Adrenal gland (tissue), 12 donors: ENCODE measurements around the gene SLC66A3. TPM values are rescaled to one million over a fixed set of nuclear protein-coding genes. Genes with fewer than 3 reads are reported as not detected.
A peak's percentile ranks its signal among the peaks of the same experiment; 100 is the strongest.

Experiments used
- DNase-seq, 7 donors: peaks; one replicate each; pipeline ENCODE4 v3.0.0-alpha.2; 2019 to 2020
- H3K27ac ChIP-seq, 5 donors: fragments of 200-600 bp; sonication (generic) in 4 of 5; 1 replicate in 3 of 5; 2 replicates in 2 of 5; pipeline versions ENCODE4 v1.5.1 to v1.8.0; 2016 to 2020; ENCODE audit warnings: mild to moderate bottlenecking in 1 of 5
- H3K27me3 ChIP-seq: fragments of 200-600 bp; 2 replicates; pipeline ENCODE4 v1.8.0; 2021
- H3K36me3 ChIP-seq, 2 donors: fragments of 200-600 bp; replicated peaks in 1 of 2; 1 replicate in 1 of 2; 2 replicates in 1 of 2; pipeline versions ENCODE4 v1.5.1 to v1.8.0; 2018 to 2022
- H3K4me1 ChIP-seq, 2 donors: fragments of 200-600 bp; replicated peaks in 1 of 2; 1 replicate in 1 of 2; 2 replicates in 1 of 2; pipeline versions ENCODE4 v1.5.1 to v1.8.0; 2018 to 2021
- H3K4me3 ChIP-seq, 4 donors: fragments of 200-600 bp; sonication (generic) in 3 of 4; one replicate each; pipeline ENCODE4 v1.5.1; 2016 to 2018
- H3K9me3 ChIP-seq, 3 donors: fragments of 200-600 bp; sonication (generic) in 1 of 3; replicated peaks in 1 of 3; 1 replicate in 2 of 3; 2 replicates in 1 of 3; pipeline versions ENCODE4 v1.5.1 to v1.8.0; 2016 to 2021
- POLR2A ChIP-seq, 2 donors: fragments of 450-650 bp; IDR thresholded peaks; one replicate each; pipeline ENCODE4 v1.6.1; 2017; ENCODE audit warnings: antibody characterized with exemption in 2 of 2, mild to moderate bottlenecking in 2 of 2, moderate library complexity in 1 of 2
- WGBS, 4 donors: extraction: QIAGEN DNeasy Blood & Tissue Kit in 2 of 4; methylation state at CpG; one replicate each; pipeline versions ENCODE4 v1.1.5 to v1.1.7; 2013 to 2017; 5-methylcytosine and 5-hydroxymethylcytosine counted together
- intact Hi-C, 2 donors: fragments of 100-400 bp; cut with DNase I; formaldehyde crosslinking; loops; one replicate each; pipeline versions ENCODE4 v1.14.1 to v1.15.0; 2022 to 2023
- polyA plus RNA-seq, 3 donors: library from polyadenylated mRNA; stranded (reverse); fragments of 200-250 nt in 2 of 3; fragments of 350-450 nt in 1 of 3; fragmentation: Illumina TruSeq in 1 of 3; extraction: RNeasy Lipid Tissue Mini Kit (QIAGEN cat#74804) in 1 of 3; gene quantifications; one replicate each; pipeline ENCODE4 v1.2.3, GENCODE V29; 2013 to 2014
- total RNA-seq, 9 donors: library from RNA; depleted of rRNA in 4 of 9; stranded (reverse); fragments of >200 nt in 4 of 9; fragments of 120-200 nt in 1 of 9; fragmentation: NEBNext Ultra II Directional in 1 of 9; extraction: Animal tissue kit (Norgen Biotek cat#: 25700) in 1 of 9; gene quantifications; one replicate each; pipeline versions ENCODE4 v1.1.0 to v1.2.4, GENCODE V29; 2013 to 2023
- TF ChIP-seq, protein P1 (sequence below), 6 experiments: fragments of 450-650 bp in 4 of 6; fragments of 200-600 bp in 2 of 6; sonication (generic) in 1 of 6; IDR thresholded peaks; 1 replicate in 5 of 6; 2 replicates in 1 of 6; pipeline versions ENCODE4 v1.5.1 to v1.8.0; 2016 to 2021; ENCODE audit warnings: antibody characterized with exemption in 6 of 6, mild to moderate bottlenecking in 2 of 6, moderate library complexity in 1 of 6
- donor health status: healthy with polysubstance abuse.
- donor health status: Bipolar disorder and iron deficiency.
- donor health status: DM: yes; HTN: yes; CAD: no.
- donor health status: DM: no; HTN: no; CAD: no.
- donor health status: DM: no; HTN: no; CAD: no.
- donor health status: DM: yes; HTN: yes; CAD: no.

Gene SLC66A3
- total and polyA plus RNA-seq, 12 donors, result 13.0 to 162 (median 41.0) TPM

DNA sequence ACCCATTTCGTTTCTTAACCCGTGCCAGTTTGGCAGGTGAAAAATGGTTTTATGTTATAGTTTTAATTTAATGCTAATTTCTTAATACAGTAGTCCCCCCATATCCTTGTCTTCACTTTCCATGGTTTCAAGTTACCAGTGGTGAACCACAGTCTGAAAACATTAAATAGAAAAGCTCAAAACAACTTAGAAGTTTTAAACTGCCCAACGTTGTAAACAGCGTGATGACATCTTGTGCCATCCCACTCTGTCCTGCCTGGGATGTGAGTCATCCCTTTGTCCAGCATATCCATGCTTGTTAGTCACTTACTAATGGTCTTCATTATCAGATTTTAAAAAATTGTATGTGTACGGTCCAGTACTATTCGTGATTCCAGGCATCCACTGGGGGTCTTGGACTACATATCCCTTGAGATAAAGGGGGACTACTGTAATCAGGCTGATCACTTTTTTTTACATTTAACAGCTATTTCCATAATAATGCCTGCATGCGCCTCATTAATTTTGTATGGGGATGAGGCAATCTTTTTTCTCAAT is 31.9 kb downstream of the SLC66A3 start:
- Histone ChIP-seq H3K4me1 (peaks cover 0 to 3% of the 10 kb centered on the region in 2 donors), H3K27ac (no peak overlapping the region), H3K36me3 (peaks cover 0 to 17% of the 10 kb centered on the region in 2 donors), H3K27me3 (no peaks in the 10 kb centered on the region), H3K9me3 (no peaks in the 10 kb centered on the region), H3K4me3 (no peak overlapping the region)
- 73 to 84% (median 80%) methylated on average over 7 of the region's 7 CpGs for WGBS, 4 donors
- intact Hi-C loops, result no loop called here
- DNase-seq, result peak in 3 of 7 donors; percentile 23 to 42 (median 27)
- TF ChIP-seq, protein P1, sequence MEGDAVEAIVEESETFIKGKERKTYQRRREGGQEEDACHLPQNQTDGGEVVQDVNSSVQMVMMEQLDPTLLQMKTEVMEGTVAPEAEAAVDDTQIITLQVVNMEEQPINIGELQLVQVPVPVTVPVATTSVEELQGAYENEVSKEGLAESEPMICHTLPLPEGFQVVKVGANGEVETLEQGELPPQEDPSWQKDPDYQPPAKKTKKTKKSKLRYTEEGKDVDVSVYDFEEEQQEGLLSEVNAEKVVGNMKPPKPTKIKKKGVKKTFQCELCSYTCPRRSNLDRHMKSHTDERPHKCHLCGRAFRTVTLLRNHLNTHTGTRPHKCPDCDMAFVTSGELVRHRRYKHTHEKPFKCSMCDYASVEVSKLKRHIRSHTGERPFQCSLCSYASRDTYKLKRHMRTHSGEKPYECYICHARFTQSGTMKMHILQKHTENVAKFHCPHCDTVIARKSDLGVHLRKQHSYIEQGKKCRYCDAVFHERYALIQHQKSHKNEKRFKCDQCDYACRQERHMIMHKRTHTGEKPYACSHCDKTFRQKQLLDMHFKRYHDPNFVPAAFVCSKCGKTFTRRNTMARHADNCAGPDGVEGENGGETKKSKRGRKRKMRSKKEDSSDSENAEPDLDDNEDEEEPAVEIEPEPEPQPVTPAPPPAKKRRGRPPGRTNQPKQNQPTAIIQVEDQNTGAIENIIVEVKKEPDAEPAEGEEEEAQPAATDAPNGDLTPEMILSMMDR (IDR thresholded peaks at IDR 0.05), result no peak
- no peak for TF ChIP-seq POLR2A (IDR thresholded peaks at IDR 0.05)

- Histone ChIP-seq H3K9me3 (no peaks in the 10 kb centered on the region), H3K4me3 (no peak overlapping the region), H3K36me3 (peaks cover 0 to 18% of the 10 kb centered on the region in 2 donors), H3K27me3 (no peaks in the 10 kb centered on the region), H3K4me1 (peaks cover 0 to 3% of the 10 kb centered on the region in 2 donors), H3K27ac (no peak overlapping the region)
- no peak for DNase-seq
- intact Hi-C loops, result no loop called here
- TF ChIP-seq POLR2A (IDR thresholded peaks at IDR 0.05), result no peak
- TF ChIP-seq, protein P1 (IDR thresholded peaks at IDR 0.05), result no peak
- WGBS, 4 donors, result 79 to 92% (median 85%) methylated on average over 2 of the region's 2 CpGs
These were observed 32.5 kb downstream of the SLC66A3 start for GRCh38 chr2:11187731-11188130.

DNA sequence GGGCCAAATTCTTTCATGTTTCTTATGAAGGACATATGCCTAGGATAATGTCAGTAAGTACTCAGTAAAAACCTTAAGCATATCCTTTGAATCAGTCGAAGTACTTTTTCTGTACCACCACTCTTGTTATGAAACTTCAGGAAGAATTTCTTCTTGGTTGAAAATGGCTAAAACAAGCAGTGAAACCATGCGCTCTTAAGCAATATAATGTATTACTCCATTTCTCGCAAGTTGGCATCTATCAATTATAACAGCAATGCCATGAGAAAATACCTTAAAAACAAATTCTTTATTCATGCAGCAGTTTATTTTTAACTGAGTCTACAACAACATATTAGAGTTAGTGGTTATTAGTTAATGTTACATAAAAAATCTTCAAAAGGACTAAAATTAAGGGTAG is 41.0 kb downstream of the SLC66A3 start:
- DNase-seq, result no peak
- intact Hi-C loops, result no loop called here

DNA sequence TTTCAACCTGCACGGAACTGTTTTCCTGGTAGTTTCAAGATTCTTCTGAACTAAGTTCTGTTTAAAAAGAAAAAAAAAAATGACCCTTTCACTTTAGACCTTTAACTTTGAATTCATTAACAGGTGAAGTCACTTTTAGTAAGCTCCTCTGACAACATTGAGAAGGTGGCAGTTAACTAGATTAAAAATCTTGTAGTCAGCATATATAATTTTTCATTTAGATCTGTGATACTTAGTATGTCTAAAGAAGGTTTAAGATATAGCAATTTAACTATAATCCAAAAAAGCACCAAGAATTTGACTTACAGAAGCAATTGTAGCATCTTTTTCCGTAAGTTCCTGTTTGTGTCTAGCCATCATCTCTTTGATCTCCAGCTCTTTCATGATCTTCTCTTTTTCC is 45.4 kb downstream of the SLC66A3 start:
- peaks cover 0 to 12% of the 10 kb centered on the region in 2 donors for H3K4me1 ChIP-seq
- peaks cover 0 to 52% of the 10 kb centered on the region in 2 donors for H3K36me3 ChIP-seq
- intact Hi-C loops, result no loop called here
- no peak overlapping the region for H3K27ac ChIP-seq
- no peak overlapping the region for H3K4me3 ChIP-seq
- no peaks in the 10 kb centered on the region for H3K9me3 ChIP-seq
- H3K27me3 ChIP-seq, result no peaks in the 10 kb centered on the region
- no peak for DNase-seq
- TF ChIP-seq POLR2A (IDR thresholded peaks at IDR 0.05), result no peak
- TF ChIP-seq, protein P1 (IDR thresholded peaks at IDR 0.05), result no peak
- WGBS, 4 donors, result 91 to 99% (median 96%) methylated on average over 2 of the region's 2 CpGs

More for the DNA sequence above, 41.0 kb downstream of the SLC66A3 start:
- no peak overlapping the region for H3K27ac ChIP-seq
- no peak for TF ChIP-seq POLR2A (IDR thresholded peaks at IDR 0.05)
- TF ChIP-seq, protein P1 (IDR thresholded peaks at IDR 0.05), result no peak
- no peak overlapping the region for H3K4me3 ChIP-seq
- 67 to 85% (median 83%) methylated on average over 3 of the region's 3 CpGs for WGBS, 4 donors
- H3K4me1 ChIP-seq, result no peaks in the 10 kb centered on the region
- no peaks in the 10 kb centered on the region for H3K27me3 ChIP-seq
- no peaks in the 10 kb centered on the region for H3K9me3 ChIP-seq
- peaks cover 0 to 66% of the 10 kb centered on the region in 2 donors for H3K36me3 ChIP-seq
